ENCODE results near the gene RUNX1.

DNA sequence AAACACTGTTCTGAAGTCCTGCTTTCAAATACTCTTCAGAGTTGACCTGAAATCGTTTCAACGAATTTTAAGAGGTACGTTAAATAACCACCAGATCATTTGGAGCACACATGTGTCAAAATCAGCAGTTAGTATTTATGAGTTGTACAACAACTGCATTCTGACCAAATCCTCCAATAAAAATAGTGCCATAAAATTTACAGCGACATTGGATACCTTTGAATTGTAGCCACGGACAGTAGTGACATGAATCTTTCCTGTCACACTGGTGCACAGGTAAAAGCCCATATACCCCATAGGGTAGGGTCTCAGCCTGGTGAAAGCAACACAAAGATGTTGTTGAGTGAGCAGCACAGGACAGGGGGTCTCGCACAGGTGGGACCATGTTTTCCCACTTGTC, 258.8 kb downstream of the RUNX1 start:
- TF ChIP-seq POLR2A (IDR thresholded peaks at IDR 0.05; ENCODE audit: low read length) (no peak), GATA1 (IDR thresholded peaks at IDR 0.05; ENCODE audit: low read depth, low read length) (no peak)

Measured in erythroblast (primary cell).